AG04450 (cell line): ENCODE measurements around the gene ACTR5. TPM values are rescaled to one million over a fixed set of nuclear protein-coding genes. Genes with fewer than 3 reads are reported as not detected.
"Not testable (repeated sequence)": the region's sequence is repeated elsewhere in the genome, so short reads cannot be mapped to it uniquely, and the experiment has no call there.

ENCODE experiments used
- CTCF ChIA-PET: fragments of 300-600, 350-600 bp; formaldehyde crosslinking; extraction: SDS; loops from one replicate; lab custom pipeline; 2022; ENCODE audit warnings: antibody characterized with exemption, inconsistent platforms; lab: Charles Lee
- POLR2A ChIA-PET: fragments of 350-600 bp; formaldehyde crosslinking; extraction: SDS; loops from one replicate; lab custom pipeline; 2021; ENCODE audit warnings: antibody characterized with exemption, inconsistent platforms; lab: Yijun Ruan, JAX
- DNase-seq: peaks from one replicate; pipeline ENCODE4 v3.0.0-alpha.2; 2011; ENCODE audit warnings: low read depth, low spot score
- H3K27ac ChIP-seq: one replicate; pipeline ENCODE4 v1.5.1; 2012; ENCODE audit warnings: low read depth, low read length, control low read depth
- H3K27me3 ChIP-seq: one replicate; pipeline ENCODE4 v1.6.0; 2012; ENCODE audit warnings: low read length; ENCODE audit not compliant: control insufficient read depth, insufficient read depth
- H3K4me3 ChIP-seq: 2 replicates; pipeline ENCODE4 v1.5.1; 2011; ENCODE audit warnings: mild to moderate bottlenecking, low read depth, low read length, control low read depth
- H3K9me3 ChIP-seq: 2 replicates; pipeline ENCODE4 v1.5.1; 2012; ENCODE audit warnings: low read length; ENCODE audit not compliant: control insufficient read depth, insufficient read depth
- CTCF ChIP-seq: IDR thresholded peaks from 2 replicates; pipeline ENCODE4 v1.5.1; 2011; ENCODE audit warnings: low read depth, low read length, control low read depth, inconsistent platforms
- polyA plus RNA-seq: library from polyadenylated mRNA; depleted of rRNA; stranded (reverse); fragments of >200 nt; gene quantifications from 2 replicates; pipeline ENCODE4 v1.2.3, GENCODE V29; 2011

The ACTR5 gene
- polyA plus RNA-seq, 1 experiment = 6.1 TPM

- Histone ChIP-seq H3K27me3 (peaks cover 37% of the 10 kb centered on the region), H3K27ac (no peak overlapping the region), H3K4me3 (no peak overlapping the region), H3K9me3 (no peaks in the 10 kb centered on the region)
- no peak for TF ChIP-seq CTCF
- CTCF ChIA-PET = no interaction called here
- POLR2A ChIA-PET = no interaction called here
- no peak for DNase-seq
These were observed 63.5 kb downstream of the ACTR5 start for GRCh38 chr20:38811769-38812168.

GRCh38 chr20:38812182-38812581 lies 63.9 kb downstream of the ACTR5 start:
- Histone ChIP-seq H3K4me3 (no peak overlapping the region), H3K9me3 (no peaks in the 10 kb centered on the region), H3K27me3 (peaks cover 34% of the 10 kb centered on the region), H3K27ac (no peak overlapping the region)
- ChIA-PET POLR2A (no interaction called here), CTCF (no interaction called here)
- no peak for TF ChIP-seq CTCF
- DNase-seq = no peak

- ChIA-PET CTCF (no interaction called here), POLR2A (no interaction called here)
- Histone ChIP-seq H3K27me3 (peaks cover 26% of the 10 kb centered on the region), H3K9me3 (no peaks in the 10 kb centered on the region), H3K4me3 (no peak overlapping the region), H3K27ac (no peak overlapping the region)
- no peak for TF ChIP-seq CTCF
- DNase-seq = no peak
These were observed 64.7 kb downstream of the ACTR5 start for GRCh38 chr20:38812709-38813573.

GRCh38 chr20:38813574-38813962 lies 65.3 kb downstream of the ACTR5 start:
- H3K9me3 ChIP-seq, H3K4me3 ChIP-seq, H3K27ac ChIP-seq, CTCF ChIA-PET, POLR2A ChIA-PET, DNase-seq: not testable (repeated sequence)
- H3K27me3 ChIP-seq = peaks cover 20% of the 10 kb centered on the region

GRCh38 chr20:38815446-38815845 lies 67.2 kb downstream of the ACTR5 start:
- Histone ChIP-seq H3K9me3 (no peaks in the 10 kb centered on the region), H3K27ac (no peak overlapping the region), H3K27me3 (peaks cover 13% of the 10 kb centered on the region), H3K4me3 (no peak overlapping the region)
- POLR2A ChIA-PET = interaction anchor here (0.7 kb wide), 1 partner anchor 21 kb away, joined by 3 read pairs; no protein-coding TSS in a partner anchor
- no peak for TF ChIP-seq CTCF
- CTCF ChIA-PET = no interaction called here
- DNase-seq = no peak
